Activated T-cell treated with anti-CD3 and anti-CD28 coated beads for 48 hours (primary cell): Measurements from ENCODE around the gene FA2H.
"Not testable (repeated sequence)": the region's sequence is repeated elsewhere in the genome, so short reads cannot be mapped to it uniquely, and the experiment has no call there.

Experiments used
- DNase-seq: peaks from one replicate; pipeline ENCODE4 v3.0.0-alpha.2; 2020; ENCODE audit warnings: low read depth

FA2H gene

GRCh38 chr16:74769586-74770190 is 4.9 kb downstream of the FA2H start:
- DNase-seq: no peak

- no peak for DNase-seq
Observed at GRCh38 chr16:74768239-74768638, 6.4 kb downstream of the FA2H start.

- no peak for DNase-seq
Observed at GRCh38 chr16:74767749-74768148, 6.9 kb downstream of the FA2H start.

DNA sequence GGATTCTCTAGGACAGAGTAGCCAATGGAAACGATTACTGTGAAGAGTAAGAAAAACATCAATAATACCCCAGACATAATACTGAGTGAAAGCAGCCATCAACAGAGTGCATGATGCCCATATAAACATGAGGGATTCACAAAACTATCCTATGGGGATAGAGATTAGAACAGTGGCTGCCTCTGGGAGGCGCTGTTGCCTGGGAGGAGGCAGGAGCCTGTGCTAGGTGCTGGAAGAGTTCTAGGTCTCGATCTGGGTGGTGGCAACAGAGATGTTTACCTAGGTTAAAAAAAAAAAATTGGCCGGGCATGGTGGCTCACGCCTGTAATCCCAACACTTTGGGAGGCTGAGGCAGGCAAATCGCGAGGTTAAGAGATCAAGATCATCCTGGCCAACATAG is 7.9 kb downstream of the FA2H start:
- DNase-seq: no peak

DNA sequence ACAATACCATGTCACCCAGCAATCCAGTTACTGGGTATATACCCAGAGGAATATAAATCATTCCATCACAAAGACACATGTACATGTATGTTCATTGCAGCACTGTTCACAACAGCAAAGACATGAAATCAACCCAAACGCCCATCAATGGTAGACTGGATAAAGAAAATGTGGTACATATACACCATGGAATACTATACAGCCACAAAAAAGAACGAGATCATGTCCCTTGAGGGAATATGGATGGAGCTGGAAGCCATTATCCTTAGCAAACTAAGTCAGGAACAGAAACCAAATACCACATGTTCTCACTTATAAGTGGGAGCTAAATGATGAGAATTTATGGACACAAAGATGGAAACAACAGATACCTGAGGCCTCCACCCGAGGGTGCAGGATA is 10.4 kb downstream of the FA2H start:
- DNase-seq: not testable (repeated sequence)

GRCh38 chr16:74761665-74762064 is 13.0 kb downstream of the FA2H start:
- DNase-seq: no peak

DNA sequence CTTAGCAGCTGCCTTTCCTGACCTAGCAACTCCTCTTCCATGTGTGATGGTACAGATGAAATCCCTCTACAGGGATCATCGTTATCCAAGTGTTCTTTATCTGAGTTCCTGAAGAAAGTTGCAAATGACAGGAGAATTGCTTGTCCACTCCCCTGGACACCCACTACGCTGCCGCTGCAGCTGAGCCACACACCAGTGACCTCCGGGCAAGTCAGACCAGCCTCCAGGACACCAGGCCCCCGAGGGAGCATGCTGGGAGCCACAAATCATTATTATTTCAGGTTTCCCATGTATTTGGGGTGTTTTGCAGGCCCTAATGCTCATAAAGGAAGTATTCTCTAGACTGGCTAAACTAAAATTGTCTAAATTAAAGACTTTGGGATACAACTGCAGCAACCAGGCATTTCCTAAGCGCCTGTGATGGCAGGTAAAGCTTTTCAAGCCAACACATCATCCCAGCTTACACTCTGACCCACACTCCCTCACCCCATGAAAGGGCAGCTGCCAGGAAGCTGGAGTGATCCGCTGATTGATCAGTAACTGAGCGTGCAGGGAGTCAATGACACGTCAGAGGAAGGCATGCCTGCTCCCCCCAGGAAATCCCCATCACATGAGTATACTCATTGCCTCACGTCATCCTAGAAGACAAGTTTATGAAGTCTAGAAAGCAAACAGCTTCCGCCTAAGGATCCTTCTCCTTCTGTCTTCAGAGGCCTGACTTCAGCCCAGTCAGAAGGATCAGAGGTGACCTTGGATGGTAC is 14.4 kb downstream of the FA2H start:
- no peak for DNase-seq

DNA sequence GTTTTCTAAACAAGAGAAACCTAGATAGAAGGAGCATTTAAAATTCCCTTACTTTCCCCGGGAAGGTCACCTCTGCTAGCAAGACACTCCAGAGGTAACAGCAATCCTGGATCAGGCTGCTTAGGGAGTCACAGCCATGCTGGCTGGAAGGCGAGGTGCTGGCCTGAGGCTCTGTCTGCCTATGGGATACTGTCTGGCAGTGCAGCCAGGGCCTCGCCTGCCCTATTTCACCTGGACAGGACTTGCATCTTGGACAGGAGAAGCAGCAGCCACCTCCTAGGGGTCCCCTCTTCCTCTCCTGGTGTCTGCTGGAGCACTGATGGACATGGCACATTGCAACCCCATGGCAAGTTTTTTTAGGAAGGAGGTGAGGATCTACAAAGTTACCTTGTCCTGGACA is 15.1 kb downstream of the FA2H start:
- DNase-seq: no peak

- DNase-seq: no peak
Observed at GRCh38 chr16:74758801-74759200, 15.8 kb downstream of the FA2H start.

DNA sequence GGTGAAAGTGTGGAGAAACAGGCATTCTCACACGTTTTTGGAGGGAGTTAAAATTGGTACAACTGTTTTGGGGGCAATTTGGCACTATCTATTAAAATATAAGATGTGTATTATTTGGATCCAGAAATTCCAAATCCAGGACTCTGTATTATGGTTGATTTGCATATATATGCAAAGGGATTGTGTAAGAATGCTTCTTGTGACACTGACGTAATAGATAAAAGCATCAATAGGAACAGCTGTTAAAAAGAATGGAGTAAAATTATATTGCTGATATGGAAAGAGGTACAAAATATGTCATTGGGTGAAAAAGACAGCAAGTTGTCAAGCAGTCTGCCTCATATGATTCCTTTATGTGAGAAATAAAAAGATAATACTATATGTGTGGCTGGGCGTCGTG is 17.3 kb downstream of the FA2H start:
- no peak for DNase-seq

DNA sequence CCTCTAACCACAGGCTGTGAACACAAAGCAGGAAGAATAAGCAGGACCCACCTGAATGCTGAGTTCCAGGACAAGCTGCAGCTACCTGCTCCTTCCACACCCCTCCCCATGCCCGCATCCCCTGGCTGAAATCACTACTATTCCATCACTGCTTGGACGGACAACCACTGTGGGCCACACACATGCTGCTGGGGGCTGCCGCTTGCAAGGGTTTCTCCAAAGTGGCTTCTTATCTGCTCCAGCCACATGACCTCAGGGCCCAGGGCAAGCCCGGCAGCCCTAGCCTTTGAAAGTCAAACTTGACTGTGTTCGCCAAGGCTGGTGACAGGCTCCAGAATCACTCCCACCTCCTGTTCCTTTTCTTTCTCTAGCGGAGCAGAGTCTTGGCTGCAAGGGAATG is 18.4 kb downstream of the FA2H start:
- DNase-seq: no peak

DNA sequence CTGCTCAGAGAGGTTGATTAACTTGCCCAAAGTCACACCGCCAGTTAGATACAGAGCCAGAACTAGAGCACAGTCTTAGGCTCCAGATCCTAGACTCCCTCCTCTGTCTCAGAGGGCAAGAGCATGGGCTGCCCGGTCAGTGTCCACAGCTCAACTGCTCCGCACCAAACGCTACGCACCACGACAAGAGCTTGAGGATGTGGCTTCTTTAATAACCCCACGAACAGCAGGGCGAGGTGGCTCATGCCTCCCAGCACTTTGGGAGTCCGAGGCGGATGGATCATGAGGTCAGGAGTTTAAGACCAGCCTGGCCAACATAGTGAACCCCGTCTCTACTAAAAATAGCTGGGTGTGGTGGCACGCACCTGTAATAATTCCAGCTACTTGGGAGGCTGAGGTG is 21.4 kb downstream of the FA2H start:
- DNase-seq: no peak

DNA sequence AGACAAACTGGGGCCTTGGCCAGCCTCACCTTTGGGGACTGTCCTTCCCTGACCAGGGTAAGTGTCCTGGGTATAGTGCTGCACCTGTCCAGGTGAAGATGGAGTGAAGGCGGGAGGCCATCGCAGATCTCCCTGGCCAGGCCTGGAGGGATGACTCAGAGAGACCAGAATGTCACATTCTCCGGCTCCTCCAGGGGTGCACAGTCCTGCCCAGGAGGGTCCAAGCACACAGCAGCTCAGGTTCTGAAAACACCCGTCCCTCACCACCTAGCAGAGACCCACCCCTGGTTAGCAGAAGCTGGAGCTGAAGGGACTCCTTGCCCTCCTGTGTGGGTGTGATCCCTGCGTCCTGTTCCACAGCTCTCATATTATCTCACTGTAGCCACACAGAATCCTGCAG is 21.9 kb downstream of the FA2H start:
- no peak for DNase-seq

DNA sequence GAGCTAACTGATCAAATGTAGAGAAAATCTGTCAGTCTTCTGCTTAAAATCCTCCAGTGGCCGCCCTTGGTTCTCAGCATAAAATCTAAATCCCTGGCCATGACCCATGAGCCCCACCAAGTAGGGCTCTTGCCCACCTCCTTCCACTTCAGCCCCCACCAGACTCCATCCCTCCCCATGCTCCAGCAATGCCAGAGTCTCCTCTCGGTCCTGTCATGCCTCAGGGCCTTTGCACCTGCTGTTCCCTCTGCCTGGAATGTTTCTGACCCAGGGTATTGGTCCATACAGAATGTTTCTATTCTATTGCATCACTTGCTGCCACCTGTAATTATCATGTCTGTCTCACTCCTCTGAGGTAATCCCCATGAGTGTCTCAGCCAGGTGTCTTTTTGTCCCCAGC is 22.4 kb downstream of the FA2H start:
- DNase-seq: no peak

- DNase-seq: no peak
Observed at GRCh38 chr16:74751658-74752057, 23.0 kb downstream of the FA2H start.

DNA sequence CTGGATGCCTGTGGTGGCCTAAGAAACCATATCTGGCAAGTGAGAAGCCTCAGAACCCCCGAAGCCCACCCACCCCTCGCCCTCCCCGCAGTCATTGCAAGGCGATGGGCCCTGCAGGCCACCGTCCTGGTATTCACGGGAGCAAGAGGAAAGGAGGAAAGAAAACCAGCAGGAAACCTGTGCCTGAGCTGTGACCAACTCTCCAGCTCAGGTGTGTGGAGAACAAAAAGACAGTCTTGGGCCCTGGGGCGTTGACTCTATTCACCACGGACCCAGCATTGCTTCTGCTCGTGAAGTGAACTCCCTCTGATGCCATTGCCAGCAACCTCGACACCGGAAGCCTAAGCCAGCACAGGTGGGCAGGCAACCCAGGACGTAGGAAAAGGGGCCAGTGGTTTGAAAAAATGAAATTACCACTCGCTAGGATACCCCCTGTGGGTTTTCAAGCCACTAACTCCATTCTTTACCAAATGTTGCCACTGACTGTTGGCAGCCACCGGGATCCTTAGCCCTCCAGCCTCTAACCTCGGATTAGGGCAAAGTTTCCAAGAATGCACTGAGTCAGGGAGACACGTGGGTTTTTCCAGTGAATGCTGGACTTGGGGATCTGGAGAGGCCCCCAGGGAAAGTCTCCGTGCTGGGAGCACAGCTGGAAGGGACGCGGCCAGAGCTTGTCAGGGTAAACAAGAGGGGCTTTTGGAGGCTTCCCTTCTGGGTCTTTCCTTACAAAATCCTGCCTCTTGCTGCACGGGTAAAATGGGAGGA is 25.1 kb downstream of the FA2H start:
- DNase-seq: no peak

DNA sequence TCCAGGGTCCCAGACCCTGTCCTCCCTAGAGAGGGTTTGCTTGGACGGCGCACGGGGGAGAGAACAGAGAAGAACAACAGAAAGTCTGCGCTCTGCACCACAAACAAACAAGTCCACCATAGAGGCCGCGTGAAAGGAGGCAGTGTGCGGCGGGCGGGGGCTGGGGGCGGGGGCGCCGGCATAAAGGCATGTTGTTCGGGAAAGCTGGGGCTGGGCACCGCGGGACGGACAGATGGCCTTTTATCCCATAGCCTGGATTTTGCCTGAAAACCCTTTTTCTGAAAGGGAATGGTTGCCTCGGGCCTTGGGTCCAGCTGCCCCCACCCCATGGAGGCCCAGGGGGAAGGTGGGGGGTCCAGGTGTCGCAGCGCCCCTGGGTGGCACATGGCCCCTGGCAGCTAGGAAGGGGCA is 26.0 kb downstream of the FA2H start:
- no peak for DNase-seq

GRCh38 chr16:74747716-74748615 is 26.7 kb downstream of the FA2H start:
- no peak for DNase-seq

- no peak for DNase-seq
Observed at GRCh38 chr16:74745926-74746325, 28.7 kb downstream of the FA2H start.

- no peak for DNase-seq
Observed at GRCh38 chr16:74745109-74745615, 29.5 kb downstream of the FA2H start.

DNA sequence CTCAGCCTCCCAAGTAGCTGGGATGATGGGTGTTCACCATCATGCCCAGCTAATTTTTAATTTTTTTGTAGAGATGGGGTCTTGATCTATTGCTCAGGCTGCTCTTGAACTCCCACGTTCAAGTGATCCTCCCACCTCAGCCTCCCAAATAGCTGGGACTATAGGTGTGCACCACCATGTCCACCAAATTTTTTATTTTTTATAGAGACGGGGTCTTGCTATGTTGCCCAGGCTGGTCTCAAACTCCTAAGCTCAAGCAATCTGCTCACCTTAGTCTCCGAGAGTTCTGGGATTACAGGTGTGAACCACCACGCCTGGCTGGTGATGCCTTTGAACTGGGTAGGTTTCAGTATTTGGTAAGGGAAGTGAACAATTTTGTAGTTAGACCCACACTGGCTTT is 30.1 kb downstream of the FA2H start:
- DNase-seq: no peak
